DND-41 (cell line): Measurements from ENCODE around the gene WDR89.

Experiments used
- ATAC-seq: fragments of 200-7000 bp; cut with Tn5 transposase; 3 replicates; pipeline ENCODE4 v1.9.1; 2021; ENCODE audit warnings: low read depth; ENCODE audit not compliant: insufficient read depth
- DNase-seq: peaks from one replicate; pipeline ENCODE4 v3.0.0-alpha.2; 2020
- H2AFZ ChIP-seq: 2 replicates; pipeline ENCODE4 v1.6.0; 2012; ENCODE audit warnings: low read depth, low read length
- H3K27ac ChIP-seq: 2 replicates; pipeline ENCODE4 v1.5.1; 2012; ENCODE audit warnings: low read length, inconsistent platforms
- H3K27me3 ChIP-seq: fragments of 200-600 bp; sonication (generic); 2 replicates; pipeline ENCODE4 v1.6.0; 2012; ENCODE audit warnings: low read length, mild to moderate bottlenecking, inconsistent platforms; ENCODE audit not compliant: insufficient read depth, poor library complexity
- H3K36me3 ChIP-seq: 2 replicates; pipeline ENCODE4 v1.5.1; 2012; ENCODE audit warnings: low read length, inconsistent platforms; ENCODE audit not compliant: insufficient read depth
- H3K4me1 ChIP-seq: 2 replicates; pipeline ENCODE4 v1.5.1; 2012; ENCODE audit warnings: mild to moderate bottlenecking, low read length; ENCODE audit not compliant: insufficient read depth
- H3K4me2 ChIP-seq: 2 replicates; pipeline ENCODE4 v1.6.0; 2012; ENCODE audit warnings: mild to moderate bottlenecking, moderate library complexity, low read length, inconsistent platforms; ENCODE audit not compliant: insufficient read depth
- H3K4me3 ChIP-seq, 2 experiments: fragments of 200-600 bp in 1 of 2; shearing (Covaris generic) in 1 of 2; 2 replicates each; pipeline ENCODE4 v1.5.1; 2012 to 2016; ENCODE audit warnings: inconsistent platforms in 2 of 2, low read length in 2 of 2, mild to moderate bottlenecking in 2 of 2, low read depth in 1 of 2, moderate library complexity in 1 of 2
- H3K79me2 ChIP-seq: 2 replicates; pipeline ENCODE4 v1.6.0; 2012; ENCODE audit warnings: low read length, inconsistent platforms; ENCODE audit not compliant: insufficient read depth
- H3K9ac ChIP-seq: 2 replicates; pipeline ENCODE4 v1.6.0; 2012; ENCODE audit warnings: low read depth, mild to moderate bottlenecking, inconsistent platforms, low read length, moderate library complexity
- H3K9me3 ChIP-seq: 2 replicates; pipeline ENCODE4 v1.5.1; 2012; ENCODE audit warnings: low read length, moderate library complexity, mild to moderate bottlenecking, inconsistent platforms; ENCODE audit not compliant: insufficient read depth, severe bottlenecking
- H4K20me1 ChIP-seq: 2 replicates; pipeline ENCODE4 v1.6.0; 2012; ENCODE audit warnings: low read length; ENCODE audit not compliant: insufficient read depth
- EZH2 ChIP-seq: IDR thresholded peaks from 3 replicates; pipeline ENCODE4 v1.6.1; 2012; ENCODE audit warnings: borderline replicate concordance, low read depth, mild to moderate bottlenecking, moderate library complexity, low read length, inconsistent platforms; ENCODE audit not compliant: severe bottlenecking
- TF ChIP-seq, protein P1 (sequence below): IDR thresholded peaks from 2 replicates; pipeline ENCODE4 v1.5.1; 2012; ENCODE audit warnings: borderline replicate concordance, low read length, moderate library complexity, mild to moderate bottlenecking; ENCODE audit not compliant: poor library complexity, severe bottlenecking; ENCODE audit errors: extremely low read depth

The WDR89 gene

DNA sequence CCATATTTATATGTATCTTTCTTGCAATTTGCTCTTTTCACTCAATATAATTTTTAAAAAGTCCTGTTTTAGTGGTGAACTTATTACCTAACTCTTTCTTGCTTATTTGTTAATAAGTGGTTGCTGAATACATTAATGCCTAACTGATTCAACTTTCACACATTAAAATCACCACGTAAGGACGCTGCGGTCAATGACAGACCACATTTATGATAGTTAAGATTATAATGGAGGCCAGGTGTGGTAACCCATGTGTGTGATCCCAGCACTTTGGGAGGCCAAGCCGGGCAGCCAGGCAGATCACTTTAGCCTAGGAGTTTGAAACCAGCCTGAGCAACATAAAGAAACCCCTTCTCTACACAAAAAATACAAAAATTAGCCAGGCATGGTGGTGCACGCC, 37.0 kb downstream of the WDR89 start:
- no peak overlapping the region for H3K9ac ChIP-seq
- ATAC-seq, result no peak
- H3K27ac ChIP-seq, result no peak overlapping the region
- H3K4me1 ChIP-seq, result no peaks in the 10 kb centered on the region
- H3K36me3 ChIP-seq, result peaks cover 29% of the 10 kb centered on the region
- no peak overlapping the region for H3K4me3 ChIP-seq
- H3K9me3 ChIP-seq, result no peaks in the 10 kb centered on the region
- no peak for DNase-seq
- no peaks in the 10 kb centered on the region for H3K27me3 ChIP-seq
- peaks cover 11% of the 10 kb centered on the region; the same call in 1 of the 2 replicates for H4K20me1 ChIP-seq
- TF ChIP-seq, protein P1, sequence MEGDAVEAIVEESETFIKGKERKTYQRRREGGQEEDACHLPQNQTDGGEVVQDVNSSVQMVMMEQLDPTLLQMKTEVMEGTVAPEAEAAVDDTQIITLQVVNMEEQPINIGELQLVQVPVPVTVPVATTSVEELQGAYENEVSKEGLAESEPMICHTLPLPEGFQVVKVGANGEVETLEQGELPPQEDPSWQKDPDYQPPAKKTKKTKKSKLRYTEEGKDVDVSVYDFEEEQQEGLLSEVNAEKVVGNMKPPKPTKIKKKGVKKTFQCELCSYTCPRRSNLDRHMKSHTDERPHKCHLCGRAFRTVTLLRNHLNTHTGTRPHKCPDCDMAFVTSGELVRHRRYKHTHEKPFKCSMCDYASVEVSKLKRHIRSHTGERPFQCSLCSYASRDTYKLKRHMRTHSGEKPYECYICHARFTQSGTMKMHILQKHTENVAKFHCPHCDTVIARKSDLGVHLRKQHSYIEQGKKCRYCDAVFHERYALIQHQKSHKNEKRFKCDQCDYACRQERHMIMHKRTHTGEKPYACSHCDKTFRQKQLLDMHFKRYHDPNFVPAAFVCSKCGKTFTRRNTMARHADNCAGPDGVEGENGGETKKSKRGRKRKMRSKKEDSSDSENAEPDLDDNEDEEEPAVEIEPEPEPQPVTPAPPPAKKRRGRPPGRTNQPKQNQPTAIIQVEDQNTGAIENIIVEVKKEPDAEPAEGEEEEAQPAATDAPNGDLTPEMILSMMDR, result no peak
- no peak for TF ChIP-seq EZH2
- no peak overlapping the region for H2AFZ ChIP-seq
- no peak overlapping the region for H3K4me2 ChIP-seq
- peaks cover 56% of the 10 kb centered on the region for H3K79me2 ChIP-seq

DNA sequence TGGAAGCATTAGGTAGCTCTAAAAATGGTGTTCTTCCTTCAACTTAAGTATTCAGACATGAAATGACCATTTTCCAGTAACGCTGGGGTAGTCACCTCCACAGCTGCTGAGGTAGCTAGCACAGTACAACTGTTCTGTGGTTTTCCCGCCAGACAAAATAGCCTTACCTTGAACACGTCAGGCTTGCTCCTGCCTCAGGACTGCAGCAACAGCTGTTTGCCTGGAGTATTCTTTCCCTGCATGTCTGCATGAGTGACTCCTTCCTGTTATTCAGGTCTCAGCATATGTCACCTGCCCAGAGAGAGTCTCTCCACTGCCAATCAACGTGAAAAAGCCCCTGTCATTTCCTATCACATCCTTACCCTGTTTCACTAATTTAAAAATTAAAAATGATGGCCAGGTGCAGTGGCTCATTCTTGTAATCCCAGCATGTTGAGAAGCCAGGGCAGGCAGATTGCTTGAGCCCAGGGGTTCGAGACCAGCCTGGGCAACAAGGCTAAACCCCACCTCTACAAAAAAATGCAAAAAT, 37.9 kb downstream of the WDR89 start:
- Histone ChIP-seq H3K4me2 (no peak overlapping the region), H3K27me3 (no peaks in the 10 kb centered on the region), H2AFZ (no peak overlapping the region), H3K4me3 (no peak overlapping the region), H4K20me1 (peaks cover 11% of the 10 kb centered on the region; the same call in 1 of the 2 replicates), H3K79me2 (peaks cover 49% of the 10 kb centered on the region), H3K27ac (no peak overlapping the region), H3K9me3 (no peaks in the 10 kb centered on the region), H3K36me3 (peaks cover 38% of the 10 kb centered on the region), H3K9ac (no peak overlapping the region), H3K4me1 (no peaks in the 10 kb centered on the region)
- TF ChIP-seq EZH2, result no peak
- TF ChIP-seq, protein P1, result no peak
- DNase-seq (no peak), ATAC-seq (peak; percentile 29; the same call in 1 of the 3 replicates)

DNA sequence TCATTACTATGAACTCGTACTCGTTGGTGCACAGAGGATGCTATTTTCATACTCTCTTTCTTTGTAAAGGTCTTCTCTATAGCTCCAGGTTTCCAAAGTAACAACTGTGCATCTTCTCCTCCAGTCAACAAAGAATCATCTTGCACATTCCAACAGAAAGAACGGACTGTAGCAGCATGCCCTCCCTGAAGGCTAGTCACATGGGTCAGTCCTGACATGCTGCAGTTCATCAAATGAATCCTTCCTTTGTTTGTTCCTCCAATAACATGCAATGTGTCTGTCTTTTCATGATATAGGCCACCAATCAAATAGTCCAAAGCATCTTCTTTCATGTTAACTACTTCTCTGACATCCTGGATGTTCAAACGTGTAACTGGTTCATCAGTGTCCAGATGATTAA, 42.9 kb downstream of the WDR89 start:
- peaks cover 3% of the 10 kb centered on the region; the same call in 1 of the 2 replicates for H4K20me1 ChIP-seq
- no peaks in the 10 kb centered on the region for H3K27me3 ChIP-seq
- TF ChIP-seq, protein P1, result no peak
- no peak for TF ChIP-seq EZH2
- no peak overlapping the region for H3K4me2 ChIP-seq
- H3K79me2 ChIP-seq, result peaks cover 13% of the 10 kb centered on the region
- no peak overlapping the region for H2AFZ ChIP-seq
- peaks cover 60% of the 10 kb centered on the region for H3K36me3 ChIP-seq
- H3K27ac ChIP-seq, result no peak overlapping the region
- ATAC-seq (no peak), DNase-seq (no peak)
- peaks cover 18% of the 10 kb centered on the region for H3K9me3 ChIP-seq
- H3K9ac ChIP-seq, result no peak overlapping the region
- no peak overlapping the region for H3K4me3 ChIP-seq
- no peaks in the 10 kb centered on the region for H3K4me1 ChIP-seq
